Central memory CD8-positive, alpha-beta T cell (primary cell): Measurements from ENCODE around the gene RGS3.
"Not testable (repeated sequence)": the region's sequence is repeated elsewhere in the genome, so short reads cannot be mapped to it uniquely, and the experiment has no call there.

ENCODE experiments used
- ATAC-seq: fragments of 150-1000 bp; cut with Tn5 transposase; replicated peaks from 2 replicates; pipeline ENCODE4 v1.10.0; 2022; ENCODE audit warnings: mild to moderate bottlenecking, moderate FRiP score, moderate number of reproducible peaks; ENCODE audit not compliant: poor library complexity, severe bottlenecking; ENCODE audit errors: extremely low read depth
- DNase-seq, 2 donors: peaks; one replicate each; pipeline ENCODE4 v3.0.0; 2021; ENCODE audit warnings: low spot score in 2 of 2
- H3K27ac Mint-ChIP-seq: one replicate; pipeline ENCODE4 v1.8.0; 2022; ENCODE audit warnings: low read depth, mild to moderate bottlenecking, moderate library complexity, mixed read lengths
- H3K27me3 Mint-ChIP-seq: one replicate; pipeline ENCODE4 v1.8.0; 2022; ENCODE audit warnings: mixed read lengths
- H3K36me3 Mint-ChIP-seq: one replicate; pipeline ENCODE4 v1.8.0; 2022; ENCODE audit warnings: mild to moderate bottlenecking, moderate library complexity, mixed read lengths; ENCODE audit not compliant: insufficient read depth
- H3K4me1 Mint-ChIP-seq: one replicate; pipeline ENCODE4 v1.8.0; 2022; ENCODE audit warnings: mixed read lengths
- H3K4me3 Mint-ChIP-seq: one replicate; pipeline ENCODE4 v1.8.0; 2022; ENCODE audit warnings: mild to moderate bottlenecking, moderate library complexity, mixed read lengths
- H3K9me3 Mint-ChIP-seq: one replicate; pipeline ENCODE4 v1.8.0; 2022; ENCODE audit warnings: mixed read lengths

RGS3 gene

DNA sequence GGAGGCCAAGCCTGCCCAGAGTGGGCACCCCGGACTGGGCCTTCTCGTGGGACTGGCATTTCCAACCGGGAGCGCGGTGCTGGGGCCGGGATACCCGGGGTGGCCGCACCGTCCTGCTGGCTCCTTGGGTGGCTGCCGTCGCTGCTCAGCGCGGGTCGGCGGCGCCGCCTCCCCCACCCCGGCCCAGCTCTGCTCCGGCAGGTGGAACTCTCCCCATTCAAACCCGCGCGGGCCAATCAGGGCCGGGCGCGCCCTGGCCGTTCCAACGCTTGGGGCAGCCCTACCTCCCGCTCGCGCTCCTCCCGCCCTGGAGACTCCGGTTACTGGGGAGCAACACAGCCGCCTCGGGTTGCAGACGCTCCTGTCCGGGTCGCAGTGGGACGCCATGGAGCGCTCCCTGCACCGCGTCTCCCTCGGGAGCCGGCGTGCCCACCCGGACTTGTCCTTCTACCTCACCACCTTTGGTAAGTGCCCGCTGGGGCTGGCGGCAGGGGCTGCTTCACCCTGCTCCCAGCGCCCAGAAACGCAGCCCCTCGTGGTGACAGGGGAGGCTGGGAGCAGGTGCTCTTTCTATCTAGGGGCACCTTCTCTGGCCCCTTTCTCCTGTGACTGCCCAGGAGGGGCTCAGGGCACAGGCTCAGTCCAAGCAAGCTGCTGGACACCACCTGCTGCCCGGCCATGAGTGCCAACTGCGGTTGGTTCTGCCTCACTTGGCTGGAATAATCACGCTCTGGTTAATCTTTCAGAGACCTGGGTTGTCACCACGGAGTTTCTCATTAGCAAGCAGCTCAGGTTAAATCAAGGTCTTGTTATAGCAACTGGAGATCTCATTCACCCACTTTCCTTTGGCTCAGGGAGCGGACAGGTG, at the start of gene RGS3:
RGS3 (plus strand) TSS at position 310 of the 868 bp plus-strand sequence; CDS start at position 386, 76 bp downstream.
- Mint-ChIP-seq H3K4me1 (no peaks in the 10 kb centered on the region), H3K9me3 (no peaks in the 10 kb centered on the region), H3K27ac (no peak within 1 kb of the TSS), H3K27me3 (no peaks in the 10 kb centered on the region), H3K4me3 (no peak within 1 kb of the TSS), H3K36me3 (peaks cover 2% of the 10 kb centered on the region)
- no peak for DNase-seq
- ATAC-seq: no peak

DNA sequence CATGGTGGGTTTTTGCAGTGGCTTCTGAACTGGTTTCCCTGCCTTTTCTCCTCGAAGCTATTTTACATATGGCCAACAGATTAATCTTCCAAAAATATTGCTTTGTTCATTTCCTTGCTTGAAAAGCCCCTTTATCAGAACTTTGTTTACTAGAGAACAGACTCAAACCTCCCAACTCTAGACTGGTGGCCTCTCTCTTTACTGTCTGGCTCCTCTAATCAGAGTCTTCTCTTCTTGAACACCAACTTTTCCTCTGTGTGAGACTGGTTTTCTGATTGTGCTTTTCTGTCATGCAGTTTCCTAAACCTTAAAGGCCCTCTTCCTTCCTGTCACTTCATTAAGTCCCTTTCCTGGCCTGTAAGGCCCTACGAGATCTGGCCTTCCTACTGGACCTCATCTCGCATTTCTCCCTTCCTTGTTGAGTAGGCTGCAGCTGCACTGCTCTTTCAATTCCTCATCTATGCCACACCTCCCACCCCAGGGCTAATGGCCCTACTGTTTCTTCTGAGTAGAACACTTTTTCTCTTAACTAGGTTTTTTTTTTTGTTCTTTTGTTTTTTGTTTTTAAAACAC, 47.3 kb upstream of the RGS3 start:
- H3K4me3 Mint-ChIP-seq: no peak overlapping the region

DNA sequence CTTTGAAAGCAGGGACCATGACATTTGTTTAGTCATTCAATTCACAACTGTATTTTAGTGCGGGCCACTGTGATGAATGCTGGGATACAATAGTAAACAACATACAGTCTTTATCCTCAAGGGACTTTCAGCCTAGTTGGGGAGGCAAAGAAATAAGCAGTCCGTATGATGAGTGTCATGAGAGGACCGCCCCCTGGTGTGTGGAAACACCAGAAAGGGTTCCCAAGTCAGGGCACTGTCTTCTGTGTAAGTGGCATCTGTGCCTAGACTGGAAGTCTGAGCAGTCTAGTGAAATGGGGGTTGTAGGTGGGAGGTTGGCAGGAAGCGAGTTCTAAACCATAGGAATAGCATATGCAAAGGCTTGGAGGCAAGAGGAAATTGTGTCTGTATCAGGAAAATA, 46.2 kb upstream of the RGS3 start:
- Mint-ChIP-seq H3K4me3 (no peak overlapping the region), H3K36me3 (no peaks in the 10 kb centered on the region)

More for the DNA sequence above, 47.3 kb upstream of the RGS3 start:
- H3K9me3 Mint-ChIP-seq: no peaks in the 10 kb centered on the region
- no peak for DNase-seq
- no peak overlapping the region for H3K27ac Mint-ChIP-seq
- H3K4me1 Mint-ChIP-seq: no peaks in the 10 kb centered on the region
- H3K27me3 Mint-ChIP-seq: no peaks in the 10 kb centered on the region
- H3K36me3 Mint-ChIP-seq: no peaks in the 10 kb centered on the region
- no peak for ATAC-seq

DNA sequence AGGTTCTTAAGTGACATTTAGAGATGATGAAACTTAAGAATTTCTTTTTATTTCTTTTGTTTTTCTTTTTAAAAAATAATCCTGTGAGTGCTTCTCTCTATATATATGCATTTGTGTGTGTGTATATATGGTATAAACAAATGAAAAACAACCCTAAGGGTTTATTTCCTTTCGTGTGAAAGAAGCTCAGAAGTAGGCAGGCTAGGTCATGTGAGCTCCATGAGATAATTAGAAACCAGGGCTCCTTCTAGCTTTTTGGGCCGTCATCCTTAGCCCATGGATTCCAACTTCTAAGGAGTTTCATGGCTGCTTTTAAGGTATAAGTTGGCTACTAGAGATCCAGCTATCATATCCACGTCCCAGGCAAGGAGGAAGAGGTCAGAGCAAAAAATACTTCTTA, 41.8 kb upstream of the RGS3 start:
- Mint-ChIP-seq H3K27ac (no peak overlapping the region), H3K4me1 (no peaks in the 10 kb centered on the region), H3K4me3 (no peak overlapping the region), H3K36me3 (no peaks in the 10 kb centered on the region), H3K27me3 (peaks cover 15% of the 10 kb centered on the region), H3K9me3 (no peaks in the 10 kb centered on the region)
- DNase-seq: no peak
- ATAC-seq: no peak

More for the DNA sequence above, 46.2 kb upstream of the RGS3 start:
- no peaks in the 10 kb centered on the region for H3K9me3 Mint-ChIP-seq
- ATAC-seq: no peak
- H3K27ac Mint-ChIP-seq: no peak overlapping the region
- DNase-seq: no peak
- H3K27me3 Mint-ChIP-seq: no peaks in the 10 kb centered on the region
- no peaks in the 10 kb centered on the region for H3K4me1 Mint-ChIP-seq

DNA sequence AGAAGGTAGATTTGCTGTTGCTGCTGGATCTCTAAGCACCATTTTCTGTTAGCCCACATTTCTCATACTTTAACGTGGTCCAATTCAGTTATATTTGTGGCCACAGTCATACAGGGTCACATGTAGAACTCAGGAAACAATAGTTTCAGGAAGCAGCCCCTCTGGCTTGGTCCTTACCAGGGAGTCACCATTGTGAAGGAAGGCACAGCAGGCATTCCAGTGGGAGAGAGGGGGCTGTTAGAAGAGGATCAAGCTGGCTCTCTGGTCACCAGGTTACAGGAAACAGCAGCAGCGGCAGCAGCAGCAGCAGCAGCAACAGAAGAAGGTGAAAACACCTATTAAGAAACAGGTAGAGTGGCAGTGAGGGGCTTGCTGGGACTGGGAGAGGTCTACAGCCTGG, 38.5 kb upstream of the RGS3 start:
- Mint-ChIP-seq H3K27me3 (peaks cover 15% of the 10 kb centered on the region), H3K9me3 (no peaks in the 10 kb centered on the region), H3K36me3 (no peaks in the 10 kb centered on the region), H3K4me3 (no peak overlapping the region), H3K4me1 (no peaks in the 10 kb centered on the region), H3K27ac (no peak overlapping the region)
- ATAC-seq (no peak), DNase-seq (no peak)

DNA sequence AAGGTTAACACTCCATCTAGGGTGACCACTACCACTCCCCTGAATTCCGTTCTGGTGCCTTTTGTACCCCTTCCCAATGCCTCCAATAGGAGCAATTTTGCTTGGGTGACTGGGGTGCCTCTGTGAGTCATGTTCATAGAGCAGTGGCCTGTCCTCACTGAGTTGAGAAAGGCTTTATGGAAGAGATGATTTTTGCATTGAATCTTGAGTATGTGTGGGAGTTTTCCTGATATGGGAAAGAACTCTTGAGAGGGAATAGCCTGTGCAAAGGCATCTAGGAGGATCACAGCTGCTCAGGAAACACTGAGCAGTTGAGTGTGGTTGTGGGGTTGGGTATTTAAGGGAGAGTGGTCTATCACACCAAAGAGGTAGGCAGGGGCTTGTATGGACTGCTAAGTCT, 36.8 kb upstream of the RGS3 start:
- H3K9me3 Mint-ChIP-seq: no peaks in the 10 kb centered on the region
- no peak overlapping the region for H3K27ac Mint-ChIP-seq
- H3K4me1 Mint-ChIP-seq: no peaks in the 10 kb centered on the region
- ATAC-seq (no peak), DNase-seq (no peak)
- H3K27me3 Mint-ChIP-seq: peaks cover 15% of the 10 kb centered on the region
- no peaks in the 10 kb centered on the region for H3K36me3 Mint-ChIP-seq
- no peak overlapping the region for H3K4me3 Mint-ChIP-seq

DNA sequence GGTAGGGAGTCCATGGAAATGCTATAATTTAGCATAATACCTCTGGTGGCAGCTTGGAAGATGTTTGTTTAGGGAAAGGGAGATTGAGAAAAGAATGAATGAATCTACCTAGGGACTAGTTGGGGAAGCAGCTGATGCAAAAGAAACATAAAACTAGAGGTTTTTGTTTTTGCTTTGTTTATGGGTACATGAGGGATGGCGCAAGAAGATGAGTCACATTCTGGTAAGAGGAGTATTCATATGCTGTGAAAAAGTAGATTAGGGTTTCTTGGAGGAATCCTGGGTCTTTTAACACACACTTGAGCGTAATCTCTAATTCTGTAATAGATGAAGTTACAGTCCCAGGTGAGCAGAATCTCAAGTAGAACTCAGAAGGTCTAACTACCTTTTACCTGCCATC, 35.9 kb upstream of the RGS3 start:
- Mint-ChIP-seq H3K36me3 (no peaks in the 10 kb centered on the region), H3K4me3 (no peak overlapping the region), H3K9me3 (no peaks in the 10 kb centered on the region), H3K4me1 (no peaks in the 10 kb centered on the region), H3K27me3 (peaks cover 15% of the 10 kb centered on the region), H3K27ac (no peak overlapping the region)
- ATAC-seq (no peak), DNase-seq (no peak)

DNA sequence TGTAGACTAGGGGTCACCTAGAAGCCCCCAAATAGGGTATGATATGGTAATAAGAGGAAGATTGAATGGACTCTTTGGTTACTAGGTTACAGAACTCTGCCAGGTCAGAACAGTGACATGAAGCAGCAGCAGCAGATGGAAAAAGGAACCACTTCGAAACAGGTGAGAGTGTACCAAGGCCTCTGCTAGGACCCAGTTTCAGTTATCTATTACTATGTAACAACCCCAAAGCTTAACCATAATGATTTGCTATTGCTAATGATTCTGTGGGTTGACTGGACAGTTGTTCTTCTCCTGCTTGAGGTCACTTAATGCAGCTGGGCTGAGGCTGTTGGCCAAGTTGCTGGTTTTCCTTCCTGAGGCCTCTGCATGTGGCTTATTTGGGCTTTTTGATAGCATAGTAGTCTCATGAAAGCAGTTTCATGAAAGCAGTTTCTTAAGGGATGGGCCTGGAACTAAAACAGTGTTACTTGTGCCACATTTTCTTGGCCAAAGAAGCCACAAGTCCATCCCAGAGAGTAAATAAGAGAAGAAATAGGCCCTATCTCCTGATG, 35.4 kb upstream of the RGS3 start:
- Mint-ChIP-seq H3K27ac (no peak overlapping the region), H3K9me3 (no peaks in the 10 kb centered on the region), H3K27me3 (peaks cover 15% of the 10 kb centered on the region), H3K4me3 (no peak overlapping the region), H3K36me3 (no peaks in the 10 kb centered on the region), H3K4me1 (no peaks in the 10 kb centered on the region)
- DNase-seq: no peak
- no peak for ATAC-seq

DNA sequence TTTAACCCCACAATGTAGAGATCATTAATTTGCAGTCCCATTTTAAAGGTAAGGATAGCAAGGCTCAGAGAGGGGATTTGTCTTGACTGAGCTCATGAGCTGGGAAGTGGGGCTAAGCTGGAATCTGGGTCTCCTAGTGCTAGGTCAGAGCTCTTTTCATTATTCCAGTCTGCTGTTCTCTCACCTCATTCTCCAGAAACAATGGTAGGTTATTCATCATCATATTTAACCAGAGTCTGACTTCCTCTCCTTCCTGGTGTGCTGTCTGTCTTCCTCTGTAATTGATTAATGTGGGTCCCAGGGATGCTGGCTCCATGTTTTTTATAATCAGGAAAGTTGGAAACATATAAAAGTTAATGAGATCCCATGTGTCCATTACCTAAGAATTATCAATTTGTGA, 32.3 kb upstream of the RGS3 start:
- ATAC-seq (no peak), DNase-seq (no peak)
- Mint-ChIP-seq H3K4me1 (no peaks in the 10 kb centered on the region), H3K27ac (no peak overlapping the region), H3K36me3 (no peaks in the 10 kb centered on the region), H3K27me3 (peaks cover 22% of the 10 kb centered on the region), H3K4me3 (no peak overlapping the region), H3K9me3 (no peaks in the 10 kb centered on the region)

DNA sequence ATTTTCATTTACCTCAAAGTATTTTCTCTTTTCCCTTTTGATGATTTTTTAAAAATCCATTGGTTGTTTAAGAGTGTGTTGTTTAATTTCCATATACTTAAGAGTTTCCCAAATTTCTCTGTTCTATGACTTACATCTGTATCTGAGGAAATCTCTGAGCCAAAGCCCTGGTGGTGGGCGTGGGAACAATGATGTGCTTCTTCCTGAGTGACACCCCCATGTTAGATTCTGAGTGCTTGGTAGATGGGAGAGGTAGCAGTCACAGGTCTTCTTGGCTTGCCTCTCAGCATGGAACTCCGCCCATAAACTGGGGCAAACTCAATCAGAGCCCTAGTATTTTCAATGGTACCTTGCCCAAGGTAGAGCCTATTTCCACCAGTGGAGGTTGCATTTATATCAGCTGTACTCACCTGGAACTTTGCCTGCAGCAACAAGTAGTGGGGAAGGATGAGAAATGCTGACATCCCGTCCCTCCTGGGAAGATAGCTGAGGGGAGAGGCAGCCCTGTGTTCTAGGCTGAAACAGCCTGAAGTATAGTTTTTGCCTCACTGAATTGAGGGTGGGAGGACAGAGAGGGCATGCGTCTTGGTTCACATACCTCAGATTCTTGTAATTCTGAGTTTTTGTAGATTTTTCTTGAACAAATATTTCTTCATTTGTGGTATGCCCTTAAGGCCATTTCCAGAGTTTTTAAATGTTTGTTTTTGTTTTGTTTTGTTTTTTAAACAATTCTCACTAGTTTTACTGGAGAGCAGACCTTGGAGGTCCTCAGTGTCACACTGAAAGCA, 26.6 kb upstream of the RGS3 start:
- no peak for ATAC-seq
- no peaks in the 10 kb centered on the region for H3K4me1 Mint-ChIP-seq
- H3K36me3 Mint-ChIP-seq: peaks cover 4% of the 10 kb centered on the region
- no peak overlapping the region for H3K4me3 Mint-ChIP-seq
- no peak overlapping the region for H3K27ac Mint-ChIP-seq
- H3K9me3 Mint-ChIP-seq: no peaks in the 10 kb centered on the region
- H3K27me3 Mint-ChIP-seq: peaks cover 22% of the 10 kb centered on the region
- no peak for DNase-seq

DNA sequence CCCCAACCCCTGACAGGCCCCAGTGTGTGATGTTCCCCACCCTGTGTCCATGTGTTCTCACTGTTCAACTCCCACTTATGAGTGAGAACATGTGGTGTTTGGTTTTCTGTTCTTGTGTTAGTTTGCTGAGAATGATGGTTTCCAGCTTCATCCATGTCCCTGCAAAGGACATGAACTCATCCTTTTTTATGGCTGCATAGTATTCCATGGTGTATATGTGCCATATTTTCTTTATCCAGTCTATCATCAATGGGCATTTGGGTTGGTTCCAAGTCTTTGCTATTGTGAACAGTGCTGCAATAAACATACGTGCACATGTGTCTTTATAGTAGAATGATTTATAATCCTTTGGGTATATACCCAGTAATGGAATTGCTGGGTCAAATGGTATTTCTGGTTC, 25.8 kb upstream of the RGS3 start:
- H3K27me3 Mint-ChIP-seq: peaks cover 22% of the 10 kb centered on the region
- not testable (repeated sequence) for ATAC-seq, H3K27ac Mint-ChIP-seq, H3K4me1 Mint-ChIP-seq, H3K36me3 Mint-ChIP-seq, H3K4me3 Mint-ChIP-seq, H3K9me3 Mint-ChIP-seq, DNase-seq

DNA sequence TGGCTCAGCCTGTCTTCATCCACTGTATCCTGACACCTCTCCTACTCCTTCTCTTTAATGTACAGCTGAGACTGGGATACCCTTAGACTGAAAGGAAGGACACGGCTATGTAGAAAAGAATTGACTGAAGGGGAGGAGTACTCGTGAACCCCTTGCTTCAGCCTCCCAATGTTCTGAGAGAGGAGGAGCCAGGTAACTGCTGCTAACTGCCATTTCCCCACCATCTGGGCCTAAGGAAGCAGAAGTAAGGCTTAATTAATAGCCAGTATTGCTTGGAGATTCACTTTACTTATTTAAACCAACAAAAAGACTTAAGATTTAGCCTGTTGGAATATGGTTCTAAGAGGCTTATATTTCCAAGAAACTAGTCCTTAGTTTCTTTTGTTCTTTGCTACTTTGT, 18.8 kb upstream of the RGS3 start:
- DNase-seq: no peak
- H3K27ac Mint-ChIP-seq: no peak overlapping the region
- ATAC-seq: no peak
- H3K4me1 Mint-ChIP-seq: no peaks in the 10 kb centered on the region
- no peaks in the 10 kb centered on the region for H3K36me3 Mint-ChIP-seq
- H3K27me3 Mint-ChIP-seq: no peaks in the 10 kb centered on the region
- no peak overlapping the region for H3K4me3 Mint-ChIP-seq
- H3K9me3 Mint-ChIP-seq: no peaks in the 10 kb centered on the region
